GM12878 (cell line): ENCODE data around the gene FBXL17. TPM values are rescaled to one million over a fixed set of nuclear protein-coding genes. Genes with fewer than 3 reads are reported as not detected.
A peak's percentile ranks its signal among the peaks of the same experiment; 100 is the strongest.

Experiments used
- ATAC-seq: fragments of 200-7000 bp; cut with Tn5 transposase; 3 replicates; pipeline ENCODE4 v1.9.1; 2020; ENCODE audit warnings: mild to moderate bottlenecking, moderate library complexity
- BruUV-seq: library from RNA; stranded (reverse); fragments of 400-500 nt; replicated peaks from 2 replicates; lab custom pipeline; 2021; lab: Mats Ljungman, UMichigan
- CTCF ChIA-PET: fragments of 300-600 bp; sonication (Branson Sonifier 250); formaldehyde crosslinking; extraction: SDS; loops from one replicate; lab custom pipeline; 2021; ENCODE audit warnings: inconsistent platforms; lab: Yijun Ruan, JAX
- POLR2A ChIA-PET: fragments of 350-600 bp; formaldehyde crosslinking; extraction: SDS; loops from one replicate; lab custom pipeline; 2021; ENCODE audit warnings: inconsistent platforms; lab: Charles Lee
- RAD21 ChIA-PET: fragments of 300-600 bp; sonication (Branson Sonifier 250); formaldehyde crosslinking; loops from one replicate; lab custom pipeline; 2023; ENCODE audit warnings: antibody characterized with exemption; ENCODE audit not compliant: unreplicated experiment; lab: Charles Lee
- SMC1A ChIA-PET: fragments of 300-600 bp; sonication (Branson Sonifier 250); formaldehyde crosslinking; loops from one replicate; lab custom pipeline; 2023; ENCODE audit not compliant: unreplicated experiment, uncharacterized antibody; lab: Charles Lee
- DNase-seq: peaks from one replicate; pipeline ENCODE4 v3.0.0-alpha.2; 2011; ENCODE audit warnings: low read depth, low spot score
- FAIRE-seq: peaks from 3 replicates; lab custom pipeline; 2011; peaks lifted over from hg19 to GRCh38; lab: Jason Lieb, UNC
- H2AFZ ChIP-seq: 2 replicates; pipeline ENCODE4 v1.6.0; 2011; ENCODE audit warnings: low read depth, low read length, control low read depth; ENCODE audit not compliant: control insufficient read depth
- H3K27ac ChIP-seq: 2 replicates; pipeline ENCODE4 v1.5.1; 2011; ENCODE audit warnings: control low read depth; ENCODE audit not compliant: control insufficient read depth, insufficient read depth
- H3K27me3 ChIP-seq, 2 experiments: replicated peaks in 1 of 2; 2 replicates each; pipeline versions ENCODE4 v1.6.0 to v1.6.1; 2011; ENCODE audit warnings: low read length in 1 of 2; ENCODE audit not compliant: control insufficient read depth in 2 of 2, insufficient read depth in 2 of 2
- H3K36me3 ChIP-seq, 2 experiments: 2 replicates each; pipeline ENCODE4 v1.5.1; 2011; ENCODE audit warnings: low read length in 1 of 2; ENCODE audit not compliant: control insufficient read depth in 2 of 2, insufficient read depth in 2 of 2
- H3K4me1 ChIP-seq: 2 replicates; pipeline ENCODE4 v1.6.1; 2011; ENCODE audit warnings: mild to moderate bottlenecking, low read length, moderate library complexity, mixed read lengths; ENCODE audit not compliant: control insufficient read depth, insufficient read depth
- H3K4me2 ChIP-seq: 2 replicates; pipeline ENCODE4 v1.6.0; 2011; ENCODE audit warnings: control low read depth; ENCODE audit not compliant: control insufficient read depth, insufficient read depth
- H3K4me3 ChIP-seq: fragments of 200-600 bp; sonication (generic); 2 replicates; pipeline ENCODE4 v1.5.1; 2016
- H3K79me2 ChIP-seq: 2 replicates; pipeline ENCODE4 v1.6.0; 2011; ENCODE audit warnings: low read length; ENCODE audit not compliant: control insufficient read depth, insufficient read depth
- H3K9ac ChIP-seq: 2 replicates; pipeline ENCODE4 v1.8.0; 2011; ENCODE audit warnings: low read length, control low read depth, mixed read lengths; ENCODE audit not compliant: control insufficient read depth, insufficient read depth
- H3K9me3 ChIP-seq: replicated peaks from 3 replicates; pipeline ENCODE4 v1.5.1; 2011; ENCODE audit warnings: mild to moderate bottlenecking, low read length; ENCODE audit not compliant: control insufficient read depth, insufficient read depth
- H4K20me1 ChIP-seq: 2 replicates; pipeline ENCODE4 v1.6.0; 2011; ENCODE audit not compliant: control insufficient read depth, insufficient read depth
- CTCF ChIP-seq, 3 experiments: IDR thresholded peaks in 2 of 3; conservative IDR thresholded peaks in 1 of 3; 2 replicates each; pipeline ENCODE4 v1.5.1; 2011; ENCODE audit warnings: low read depth in 3 of 3, low read length in 3 of 3, mild to moderate bottlenecking in 3 of 3, control low read depth in 2 of 3, moderate library complexity in 2 of 3, inconsistent platforms in 1 of 3, mixed read lengths in 1 of 3; ENCODE audit not compliant: control insufficient read depth in 2 of 3, insufficient read depth in 1 of 3; ENCODE audit errors: extremely low read depth in 1 of 3
- E2F4 ChIP-seq: IDR thresholded peaks from 2 replicates; pipeline ENCODE4 v1.6.1; 2012; ENCODE audit warnings: low read depth, low read length, improper control_type of control experiment
- PML ChIP-seq: IDR thresholded peaks from 2 replicates; pipeline ENCODE4 v1.6.1; 2012; ENCODE audit warnings: low read length, inconsistent platforms
- SMC3 ChIP-seq: IDR thresholded peaks from 2 replicates; pipeline ENCODE4 v1.6.1; 2011; ENCODE audit warnings: low read length, improper control_type of control experiment, borderline replicate concordance
- SUPT20H ChIP-seq: IDR thresholded peaks from 2 replicates; pipeline ENCODE4 v1.6.1; 2011; ENCODE audit warnings: low read depth, mild to moderate bottlenecking, low read length, moderate library complexity, borderline replicate concordance; ENCODE audit not compliant: control insufficient read depth
- WGBS: methylation state at CpG from one replicate; pipeline ENCODE4 v1.1.6; 2016; ENCODE audit warnings: low lambda C conversion rate; ENCODE audit not compliant: insufficient replicate concordance, insufficient coverage; ENCODE audit errors: missing lambda C conversion rate; 5-methylcytosine and 5-hydroxymethylcytosine counted together
- in situ Hi-C: fragments of 300-500 bp; cut with MboI; formaldehyde crosslinking; loops from 9 replicates; pipeline ENCODE4 v1.14.3; 2018; ENCODE audit warnings: mixed read lengths
- intact Hi-C: fragments of 100-400 bp; cut with micrococcal nuclease; formaldehyde crosslinking; loops from one replicate; pipeline ENCODE4 v1.14.2; 2022; ENCODE audit not compliant: unreplicated experiment
- polyA plus RNA-seq, 11 experiments: library from polyadenylated mRNA; depleted of rRNA in 4 of 11; unstranded in 6 of 11; stranded (reverse) in 5 of 11; fragments of >200 nt; fragmentation: Nextera tagmentation in 4 of 11; fragmentation: Illumina TruSeq in 1 of 11; extraction: Ambion mirVana in 4 of 11; extraction: Trizol in 1 of 11; gene quantifications; 1 replicate in 1 of 11; 2 replicates in 10 of 11; pipeline versions ENCODE4 v1.2.1 to v1.2.3, GENCODE V29; 2011 to 2016; ENCODE audit warnings: inconsistent platforms in 2 of 11, missing spikeins in 2 of 11, low read depth in 1 of 11
- total RNA-seq, 4 experiments: library from RNA; depleted of rRNA in 3 of 4; stranded (reverse); fragments of >200 nt in 3 of 4; fragmentation: Illumina TruSeq in 1 of 4; extraction: Trizol in 1 of 4; gene quantifications; 2 replicates each; pipeline versions ENCODE4 v1.2.1 to v1.2.3, GENCODE V29; 2013 to 2021

The FBXL17 gene
- total and polyA plus RNA-seq, 10 of the 15 experiments (the other 5 are each of a cell fraction or from before 2014, with no cell fraction given): 0.88 to 9.0 (median 4.4) TPM

GRCh38 chr5:107919361-107919760, 462.5 kb downstream of the FBXL17 start:
- ChIA-PET SMC1A (interaction anchor here (1.0 kb wide), 1 partner anchor 12 kb away, joined by 3 read pairs; no protein-coding TSS in a partner anchor), CTCF (no interaction called here), POLR2A (no interaction called here)
- H3K4me2 ChIP-seq: peak overlapping the region; percentile 62; the same call in 1 of the 2 replicates
- WGBS: 38% methylated on average over 4 of the region's 4 CpGs
- no peaks in the 10 kb centered on the region for H3K36me3 ChIP-seq
- intact Hi-C loops: no loop called here
- no peaks in the 10 kb centered on the region for H4K20me1 ChIP-seq
- no peak overlapping the region for H3K4me3 ChIP-seq
- H3K27me3 ChIP-seq: no peaks in the 10 kb centered on the region
- H2AFZ ChIP-seq: no peak overlapping the region; the same call in 1 of the 2 replicates
- no TSS peak for BruUV-seq
- no peak overlapping the region for H3K27ac ChIP-seq
- ATAC-seq (peak; percentile 39; the same call in 2 of the 3 replicates), FAIRE-seq (no peak)
- H3K79me2 ChIP-seq: no peaks in the 10 kb centered on the region
- H3K9ac ChIP-seq: no peak overlapping the region
- H3K9me3 ChIP-seq: no peaks in the 10 kb centered on the region
- in situ Hi-C loops: no loop called here
- TF ChIP-seq E2F4 (no peak), SUPT20H (no peak), PML (no peak), SMC3 (no peak), CTCF (IDR thresholded peaks at IDR 0.05 in 2 of 3, conservative IDR thresholded peaks at IDR 0.05 in 1 of 3; ENCODE audit: control insufficient read depth in 2 of 3, extremely low read depth in 1 of 3, insufficient read depth in 1 of 3, low read depth in 3 of 3, low read length in 3 of 3) (no peak)
- TF ChIP-seq, all 136 proteins: peak for 0
- RAD21 ChIA-PET: no interaction called here
- DNase-seq: no peak
- peaks cover 11% of the 10 kb centered on the region; the same call in 1 of the 2 replicates for H3K4me1 ChIP-seq
